Ramos (cell line): ENCODE results near the gene SORCS1.

ENCODE experiments used
- in situ Hi-C: fragments of 300-500 bp; cut with MboI; formaldehyde crosslinking; loops from one replicate; pipeline ENCODE4 v1.14.3; 2022; ENCODE audit warnings: low sequenced_read_pairs; ENCODE audit not compliant: unreplicated experiment

Gene SORCS1

GRCh38 chr10:107118866-107119265 lies 45.6 kb downstream of the SORCS1 start:
- in situ Hi-C loops: no loop called here

DNA sequence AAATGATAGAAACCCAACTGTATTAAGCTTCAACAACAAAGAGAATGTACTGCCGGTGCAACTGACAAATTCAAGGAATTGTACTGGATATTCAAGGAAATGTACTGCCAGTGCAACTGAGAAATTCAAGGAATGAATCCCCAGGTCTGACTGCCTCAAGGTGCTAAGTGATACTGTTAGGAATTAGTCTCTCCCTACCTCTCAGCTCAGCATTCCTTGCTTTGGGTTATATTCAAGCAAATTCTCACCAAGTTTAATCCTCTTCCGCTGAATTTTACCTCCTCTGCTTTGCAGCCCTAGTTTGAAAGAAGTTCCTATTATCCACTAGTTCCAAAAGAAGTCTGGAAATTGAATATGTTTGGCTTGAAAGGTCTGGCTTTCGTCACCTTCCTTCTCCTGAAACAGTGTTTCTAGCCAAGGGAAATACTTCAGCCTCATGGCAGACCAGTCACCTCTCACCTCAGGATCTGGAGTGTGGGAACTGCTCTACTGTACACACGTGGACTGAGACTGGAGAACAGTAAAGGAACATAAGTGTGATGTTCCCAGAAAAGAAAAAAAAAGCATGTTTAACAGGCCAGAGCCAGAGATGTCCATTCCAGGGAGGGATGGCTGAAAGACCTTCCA lies 60.4 kb downstream of the SORCS1 start:
- in situ Hi-C loops: no loop called here

DNA sequence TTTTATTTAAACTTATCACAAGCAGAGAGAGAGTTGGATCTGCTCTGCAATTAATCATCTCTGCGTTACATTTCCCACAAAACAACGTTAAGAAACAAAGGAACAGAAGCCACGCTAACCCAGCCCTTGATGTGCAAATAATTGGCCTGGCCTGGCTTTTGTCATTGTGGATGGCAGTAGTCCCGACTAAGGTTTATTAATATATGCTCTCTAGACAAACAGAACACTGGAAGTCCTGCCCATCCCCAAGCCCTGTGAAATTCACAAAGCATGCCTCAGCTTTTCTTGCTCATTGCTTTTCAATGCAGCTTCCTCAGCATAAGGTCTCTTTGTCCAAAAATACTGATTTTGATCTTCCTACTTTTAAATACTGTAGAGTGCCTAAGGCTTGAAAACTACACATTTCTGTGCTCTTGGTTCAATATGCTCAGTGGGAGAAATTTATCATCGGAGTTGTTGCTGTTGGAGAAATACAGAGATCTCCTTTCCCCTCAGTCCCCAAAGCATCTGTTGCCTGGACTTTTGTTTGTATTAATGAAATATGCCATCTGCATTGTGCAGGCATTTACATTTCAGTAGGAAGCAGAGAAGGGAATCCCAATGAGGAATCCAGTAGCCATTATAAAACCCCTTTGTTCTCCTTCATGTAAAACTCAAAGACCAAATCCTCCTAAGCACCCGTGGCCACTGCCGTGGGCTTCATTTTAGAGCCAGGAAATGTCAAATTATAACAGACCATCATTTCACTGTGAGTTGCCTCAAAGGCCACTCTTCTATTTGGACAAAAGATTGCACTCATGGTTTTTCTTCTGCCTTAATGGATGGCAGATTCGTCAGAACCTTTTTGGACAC lies 61.1 kb downstream of the SORCS1 start:
- in situ Hi-C loops: no loop called here

DNA sequence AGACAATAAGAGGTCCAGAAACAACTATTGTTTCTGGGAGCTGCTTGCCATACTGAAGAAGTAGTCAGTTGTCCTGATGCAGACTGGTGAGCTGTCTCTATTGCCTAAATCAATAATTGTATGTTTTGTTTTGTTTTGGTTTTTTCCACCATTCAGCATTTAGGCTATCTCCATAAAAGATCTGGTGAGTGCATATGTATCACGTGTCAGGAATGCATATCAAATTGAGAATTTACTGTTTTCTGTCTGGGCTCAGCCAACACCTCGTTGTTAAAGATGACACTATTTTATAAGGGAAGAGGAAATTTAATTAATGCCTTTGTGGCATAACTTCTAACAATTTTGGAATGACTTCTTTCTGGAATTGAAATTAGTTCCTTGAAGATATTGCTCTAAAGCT lies 66.2 kb downstream of the SORCS1 start:
- in situ Hi-C loops: no loop called here

- in situ Hi-C loops: no loop called here
These were observed 69.5 kb downstream of the SORCS1 start for GRCh38 chr10:107094824-107095522.

DNA sequence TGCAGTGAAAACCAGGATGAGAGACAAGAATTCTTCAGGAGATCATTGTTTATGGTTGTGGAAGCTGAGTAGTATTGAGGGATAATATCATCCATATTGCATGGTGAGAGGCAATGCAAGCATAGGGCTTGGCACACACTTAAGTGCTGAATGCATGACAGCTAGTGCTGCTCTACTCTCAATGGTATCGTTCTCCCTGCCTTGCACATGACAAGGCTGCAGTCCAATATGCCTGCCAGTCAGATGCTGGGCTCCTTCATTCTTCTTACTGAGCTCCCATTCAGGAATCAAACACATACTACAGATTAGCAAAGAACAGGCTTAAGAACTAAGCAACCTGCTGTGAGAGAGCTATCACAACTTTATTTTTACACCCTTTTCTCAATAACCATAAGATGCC lies 72.2 kb downstream of the SORCS1 start:
- in situ Hi-C loops: no loop called here

DNA sequence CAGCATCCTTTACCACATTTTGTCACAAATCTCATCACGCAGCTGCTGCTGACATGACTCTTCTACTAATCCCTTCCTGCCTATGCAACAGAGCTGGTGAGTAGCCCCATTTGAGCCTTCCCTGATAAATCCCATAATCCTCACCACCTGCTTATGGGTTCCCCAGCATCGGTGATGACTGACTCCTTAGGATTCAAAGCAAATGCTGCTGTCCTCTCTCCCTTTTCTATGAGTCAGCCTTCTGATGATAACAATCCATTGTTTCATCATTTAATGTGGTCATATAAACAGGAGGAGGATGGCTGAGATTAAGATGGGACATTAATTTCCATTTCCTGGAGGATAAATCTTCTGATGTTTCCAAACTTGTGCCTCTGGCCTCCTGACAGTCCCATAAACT lies 73.4 kb downstream of the SORCS1 start:
- in situ Hi-C loops: no loop called here

GRCh38 chr10:107085665-107086525 lies 78.6 kb downstream of the SORCS1 start:
- in situ Hi-C loops: no loop called here

GRCh38 chr10:107083388-107084009 lies 81.0 kb downstream of the SORCS1 start:
- in situ Hi-C loops: no loop called here

- in situ Hi-C loops: no loop called here
These were observed 82.9 kb downstream of the SORCS1 start for GRCh38 chr10:107081644-107082043.

GRCh38 chr10:107075117-107075516 lies 89.4 kb downstream of the SORCS1 start:
- in situ Hi-C loops: no loop called here

- in situ Hi-C loops: no loop called here
These were observed 91.7 kb downstream of the SORCS1 start for GRCh38 chr10:107072786-107073185.

DNA sequence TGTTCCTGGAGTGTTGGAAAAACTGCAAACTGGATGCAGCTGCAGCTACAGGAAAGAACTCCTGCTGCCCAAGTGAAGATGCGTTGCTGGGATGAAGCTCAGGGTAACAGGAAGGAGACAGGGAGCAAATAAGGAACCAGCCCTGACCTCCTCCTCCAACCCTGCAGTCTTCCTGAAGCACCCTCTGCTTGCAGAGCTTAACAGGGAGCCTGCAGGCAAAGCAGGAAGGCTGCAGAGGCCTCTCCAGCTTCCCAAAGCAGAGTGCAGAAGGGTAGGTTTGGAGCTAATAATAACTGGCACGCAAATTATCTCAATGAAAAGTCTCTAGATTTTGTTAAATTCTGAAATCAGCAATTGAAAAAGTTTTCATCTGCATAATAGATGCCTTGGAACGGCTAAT lies 92.5 kb downstream of the SORCS1 start:
- in situ Hi-C loops: no loop called here

DNA sequence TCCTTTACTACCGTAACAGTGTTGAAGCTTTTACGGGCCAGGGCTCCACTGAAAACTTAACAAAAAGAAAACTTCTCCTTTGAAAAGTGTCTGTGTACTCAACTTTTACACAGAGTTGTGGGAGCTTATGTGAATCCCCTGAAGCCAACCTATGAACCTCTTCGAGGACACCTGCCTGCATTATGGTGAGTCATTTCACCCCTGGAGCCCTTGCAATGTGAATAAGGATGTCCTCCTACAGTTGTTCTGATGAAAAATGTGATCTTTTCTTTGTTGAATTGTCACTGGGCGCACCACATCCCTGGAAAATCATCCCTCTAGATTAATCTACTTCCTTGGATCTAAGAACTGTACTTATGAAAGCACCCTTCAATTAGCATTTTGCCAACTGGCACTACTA lies 93.2 kb downstream of the SORCS1 start:
- in situ Hi-C loops: no loop called here

GRCh38 chr10:107067843-107068242 lies 96.7 kb downstream of the SORCS1 start:
- in situ Hi-C loops: no loop called here

- in situ Hi-C loops: no loop called here
These were observed 100.4 kb downstream of the SORCS1 start for GRCh38 chr10:107064075-107064474.

DNA sequence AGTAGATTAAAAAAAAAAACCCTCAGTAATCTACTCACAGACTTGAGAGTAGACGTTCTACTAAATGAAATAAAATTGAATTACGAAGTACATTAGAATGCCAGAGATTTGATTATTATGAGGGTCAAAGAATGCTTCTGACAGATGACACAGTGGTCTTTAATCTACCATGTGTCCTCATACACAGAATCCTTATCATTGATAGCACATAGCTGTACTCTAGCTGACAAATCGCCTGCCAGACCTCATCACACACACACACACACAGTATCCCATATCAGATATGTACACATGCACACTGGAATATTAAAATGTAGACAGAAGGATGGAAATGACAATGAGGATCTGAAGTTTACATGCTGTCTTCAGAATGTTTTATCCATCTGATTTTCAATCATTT lies 104.6 kb downstream of the SORCS1 start:
- in situ Hi-C loops: no loop called here

DNA sequence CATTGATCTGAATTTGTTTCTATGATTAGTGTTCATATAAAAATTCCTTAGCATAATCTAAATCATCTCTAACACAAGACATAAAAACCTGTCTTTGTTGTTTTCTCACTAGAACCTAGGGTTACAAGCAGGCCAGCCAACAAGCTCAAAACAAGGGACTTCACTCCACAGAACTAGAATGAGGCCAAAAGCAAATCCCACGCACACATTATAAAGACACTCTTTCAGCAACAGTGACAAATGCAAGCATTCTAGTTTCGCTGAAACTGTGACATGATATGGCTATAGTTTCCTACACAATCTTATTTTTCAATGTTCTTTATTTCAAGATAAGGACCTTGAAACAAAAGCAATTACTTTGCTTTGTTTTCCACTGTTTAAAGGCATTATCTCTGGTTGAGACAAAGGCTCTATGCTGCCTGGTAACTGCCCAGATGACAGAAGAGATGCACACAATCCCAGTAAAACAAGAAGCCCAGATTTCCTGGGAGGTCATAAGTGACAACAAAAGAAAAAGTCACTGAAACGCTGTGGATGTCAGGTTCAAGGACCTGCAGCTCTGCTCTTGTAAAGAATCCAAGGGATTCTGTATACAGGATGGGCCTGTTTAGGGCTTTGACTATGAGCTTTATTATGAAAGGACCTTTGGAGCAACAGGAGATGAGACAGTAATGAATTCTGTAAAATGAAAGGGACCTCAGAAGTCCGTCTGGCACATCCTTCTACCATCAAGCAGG lies 105.3 kb downstream of the SORCS1 start:
- in situ Hi-C loops: no loop called here

GRCh38 chr10:107058331-107058730 lies 106.2 kb downstream of the SORCS1 start:
- in situ Hi-C loops: no loop called here
